GM20000 (cell line): Measurements from ENCODE around the gene ALG1.
A peak's percentile ranks its signal among the peaks of the same experiment; 100 is the strongest.
"Not testable (repeated sequence)": the region's sequence is repeated elsewhere in the genome, so short reads cannot be mapped to it uniquely, and the experiment has no call there.

Source experiments
- DNase-seq: peaks from one replicate; pipeline ENCODE4 v3.0.0; 2012; ENCODE audit warnings: low spot score
- CTCF ChIP-seq: IDR thresholded peaks from 2 replicates; pipeline ENCODE4 v1.5.1; 2012; ENCODE audit warnings: mild to moderate bottlenecking, control low read depth; ENCODE audit errors: extremely low read depth, missing control alignments

The ALG1 gene

GRCh38 chr16:5098221-5099159 lies 26.8 kb downstream of the ALG1 start:
- DNase-seq = peak; percentile 38

GRCh38 chr16:5099174-5099573 lies 27.5 kb downstream of the ALG1 start:
- DNase-seq = not testable (repeated sequence)

- not testable (repeated sequence) for DNase-seq
Measured at GRCh38 chr16:5103296-5104032, 31.8 kb downstream of the ALG1 start.

GRCh38 chr16:5105039-5105438 lies 33.4 kb downstream of the ALG1 start:
- not testable (repeated sequence) for DNase-seq

- no peak for TF ChIP-seq CTCF
- no peak for DNase-seq
Measured at GRCh38 chr16:5108505-5109158, 37.0 kb downstream of the ALG1 start.

- DNase-seq = not testable (repeated sequence)
Measured at GRCh38 chr16:5110933-5111332, 39.3 kb downstream of the ALG1 start.

GRCh38 chr16:5116780-5117295 lies 45.2 kb downstream of the ALG1 start:
- DNase-seq = not testable (repeated sequence)

- DNase-seq = not testable (repeated sequence)
Measured at GRCh38 chr16:5117300-5118087, 45.9 kb downstream of the ALG1 start.

- DNase-seq = not testable (repeated sequence)
Measured at GRCh38 chr16:5131467-5132004, 59.9 kb downstream of the ALG1 start.

GRCh38 chr16:5132915-5133600 lies 61.4 kb downstream of the ALG1 start:
- DNase-seq = not testable (repeated sequence)

- not testable (repeated sequence) for DNase-seq
Measured at GRCh38 chr16:5134739-5135452, 63.3 kb downstream of the ALG1 start.
